HEK293 (cell line): ENCODE data around the gene FMN1.

Experiments used
- ZNF274 ChIP-seq, 2 experiments: fragments of 200-500 bp in 1 of 2; fragments of 450-650 bp in 1 of 2; sonication (Bioruptor generic) in 1 of 2; formaldehyde crosslinking in 1 of 2; IDR thresholded peaks; 2 replicates each; pipeline versions ENCODE4 v1.5.1 to v1.6.1; 2014 to 2016; ENCODE audit warnings: borderline replicate concordance in 1 of 2, inconsistent platforms in 1 of 2, low read length in 1 of 2, missing biosample characterization in 1 of 2, missing genetic modification characterization in 1 of 2
- TF ChIP-seq, protein P1 (sequence below): fragments of 450-650 bp; formaldehyde crosslinking; IDR thresholded peaks from 2 replicates; pipeline ENCODE4 v1.5.1; 2016; ENCODE audit warnings: missing biosample characterization, missing genetic modification characterization
- TF ChIP-seq, protein P2 (sequence below): fragments of 450-650 bp; formaldehyde crosslinking; IDR thresholded peaks from 2 replicates; pipeline ENCODE4 v1.5.1; 2016; ENCODE audit warnings: missing biosample characterization, missing genetic modification characterization

DNA sequence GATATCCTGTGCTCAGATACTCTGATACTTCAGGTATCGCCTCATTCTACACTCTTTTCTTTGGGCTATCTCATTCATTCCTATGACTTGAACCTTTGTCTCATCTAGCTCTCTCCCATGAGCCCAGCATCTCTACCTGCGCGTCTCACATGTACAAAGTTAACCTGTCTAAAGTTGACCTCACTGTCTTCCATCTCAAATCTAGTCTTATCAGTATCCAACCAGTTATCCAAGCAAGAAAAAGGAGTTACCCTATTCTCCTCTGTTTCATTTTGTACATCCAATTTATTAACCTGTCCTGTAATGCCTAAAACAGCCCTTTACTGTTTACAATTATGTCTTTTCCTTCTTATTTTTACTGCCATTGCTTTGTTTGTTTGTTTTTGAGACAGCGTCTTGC, 342.5 kb downstream of the FMN1 start:
- TF ChIP-seq, protein P1, sequence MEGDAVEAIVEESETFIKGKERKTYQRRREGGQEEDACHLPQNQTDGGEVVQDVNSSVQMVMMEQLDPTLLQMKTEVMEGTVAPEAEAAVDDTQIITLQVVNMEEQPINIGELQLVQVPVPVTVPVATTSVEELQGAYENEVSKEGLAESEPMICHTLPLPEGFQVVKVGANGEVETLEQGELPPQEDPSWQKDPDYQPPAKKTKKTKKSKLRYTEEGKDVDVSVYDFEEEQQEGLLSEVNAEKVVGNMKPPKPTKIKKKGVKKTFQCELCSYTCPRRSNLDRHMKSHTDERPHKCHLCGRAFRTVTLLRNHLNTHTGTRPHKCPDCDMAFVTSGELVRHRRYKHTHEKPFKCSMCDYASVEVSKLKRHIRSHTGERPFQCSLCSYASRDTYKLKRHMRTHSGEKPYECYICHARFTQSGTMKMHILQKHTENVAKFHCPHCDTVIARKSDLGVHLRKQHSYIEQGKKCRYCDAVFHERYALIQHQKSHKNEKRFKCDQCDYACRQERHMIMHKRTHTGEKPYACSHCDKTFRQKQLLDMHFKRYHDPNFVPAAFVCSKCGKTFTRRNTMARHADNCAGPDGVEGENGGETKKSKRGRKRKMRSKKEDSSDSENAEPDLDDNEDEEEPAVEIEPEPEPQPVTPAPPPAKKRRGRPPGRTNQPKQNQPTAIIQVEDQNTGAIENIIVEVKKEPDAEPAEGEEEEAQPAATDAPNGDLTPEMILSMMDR (tag by site-specific recombination), result no peak
- TF ChIP-seq, protein P2, sequence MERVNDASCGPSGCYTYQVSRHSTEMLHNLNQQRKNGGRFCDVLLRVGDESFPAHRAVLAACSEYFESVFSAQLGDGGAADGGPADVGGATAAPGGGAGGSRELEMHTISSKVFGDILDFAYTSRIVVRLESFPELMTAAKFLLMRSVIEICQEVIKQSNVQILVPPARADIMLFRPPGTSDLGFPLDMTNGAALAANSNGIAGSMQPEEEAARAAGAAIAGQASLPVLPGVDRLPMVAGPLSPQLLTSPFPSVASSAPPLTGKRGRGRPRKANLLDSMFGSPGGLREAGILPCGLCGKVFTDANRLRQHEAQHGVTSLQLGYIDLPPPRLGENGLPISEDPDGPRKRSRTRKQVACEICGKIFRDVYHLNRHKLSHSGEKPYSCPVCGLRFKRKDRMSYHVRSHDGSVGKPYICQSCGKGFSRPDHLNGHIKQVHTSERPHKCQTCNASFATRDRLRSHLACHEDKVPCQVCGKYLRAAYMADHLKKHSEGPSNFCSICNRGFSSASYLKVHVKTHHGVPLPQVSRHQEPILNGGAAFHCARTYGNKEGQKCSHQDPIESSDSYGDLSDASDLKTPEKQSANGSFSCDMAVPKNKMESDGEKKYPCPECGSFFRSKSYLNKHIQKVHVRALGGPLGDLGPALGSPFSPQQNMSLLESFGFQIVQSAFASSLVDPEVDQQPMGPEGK, result no peak
- no peak for TF ChIP-seq ZNF274 (IDR thresholded peaks at IDR 0.05; ENCODE audit: low read length)
- no peak for TF ChIP-seq ZNF274 (tag by site-specific recombination; IDR thresholded peaks at IDR 0.05; ENCODE audit: borderline replicate concordance)
